ENCODE measurements around the gene ZHX3. TPM values are rescaled to one million over a fixed set of nuclear protein-coding genes. Genes with fewer than 3 reads are reported as not detected.

ZHX3 gene
- total and polyA plus RNA-seq, 2 of the 13 experiments (the other 11 are each of a cell fraction or from before 2014, with no cell fraction given) = 8.4 to 11.7 TPM

DNA sequence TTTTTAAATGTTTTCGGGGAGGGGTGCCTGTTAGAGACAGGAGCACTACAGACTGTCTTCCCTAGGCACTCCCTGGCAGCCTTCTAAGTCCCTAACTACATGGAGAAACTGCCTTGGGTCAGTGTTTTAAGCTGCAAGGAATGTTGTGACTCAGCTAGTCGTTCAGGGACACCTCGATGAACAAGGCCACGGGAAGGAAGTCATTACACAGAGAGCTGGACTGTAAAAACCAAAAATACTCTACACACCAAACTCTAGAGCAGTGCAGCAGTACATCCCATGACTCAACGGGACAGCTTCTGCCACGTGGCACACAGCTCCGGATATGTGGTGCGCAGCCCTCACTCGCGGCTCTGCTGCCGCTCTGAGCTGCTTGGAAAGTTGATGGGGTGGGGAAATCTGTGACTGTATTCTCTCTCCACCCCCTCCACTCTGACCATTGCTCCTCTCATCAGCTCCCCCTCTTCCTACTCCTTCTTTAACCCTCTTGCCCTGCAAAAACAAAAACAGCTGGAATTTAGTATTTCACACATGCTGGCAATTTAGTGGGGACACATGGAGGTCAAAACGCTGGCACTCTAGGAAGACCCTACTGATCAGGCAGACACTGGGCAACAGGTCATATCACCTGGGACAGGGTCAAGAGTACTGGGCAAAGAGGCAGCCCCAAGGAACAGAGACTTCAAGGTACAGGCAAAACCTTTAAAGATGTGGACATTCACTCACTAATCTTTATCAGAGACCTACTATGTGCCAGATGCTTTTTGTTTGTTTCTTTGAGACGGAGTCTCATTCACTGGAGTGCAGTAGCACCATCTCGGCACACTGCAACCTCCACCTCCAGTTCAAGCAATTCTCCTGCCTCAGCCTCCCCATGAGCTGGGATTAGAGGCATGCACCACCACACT is 12.2 kb upstream of the ZHX3 start (continued):
- TF ChIP-seq, protein P1, sequence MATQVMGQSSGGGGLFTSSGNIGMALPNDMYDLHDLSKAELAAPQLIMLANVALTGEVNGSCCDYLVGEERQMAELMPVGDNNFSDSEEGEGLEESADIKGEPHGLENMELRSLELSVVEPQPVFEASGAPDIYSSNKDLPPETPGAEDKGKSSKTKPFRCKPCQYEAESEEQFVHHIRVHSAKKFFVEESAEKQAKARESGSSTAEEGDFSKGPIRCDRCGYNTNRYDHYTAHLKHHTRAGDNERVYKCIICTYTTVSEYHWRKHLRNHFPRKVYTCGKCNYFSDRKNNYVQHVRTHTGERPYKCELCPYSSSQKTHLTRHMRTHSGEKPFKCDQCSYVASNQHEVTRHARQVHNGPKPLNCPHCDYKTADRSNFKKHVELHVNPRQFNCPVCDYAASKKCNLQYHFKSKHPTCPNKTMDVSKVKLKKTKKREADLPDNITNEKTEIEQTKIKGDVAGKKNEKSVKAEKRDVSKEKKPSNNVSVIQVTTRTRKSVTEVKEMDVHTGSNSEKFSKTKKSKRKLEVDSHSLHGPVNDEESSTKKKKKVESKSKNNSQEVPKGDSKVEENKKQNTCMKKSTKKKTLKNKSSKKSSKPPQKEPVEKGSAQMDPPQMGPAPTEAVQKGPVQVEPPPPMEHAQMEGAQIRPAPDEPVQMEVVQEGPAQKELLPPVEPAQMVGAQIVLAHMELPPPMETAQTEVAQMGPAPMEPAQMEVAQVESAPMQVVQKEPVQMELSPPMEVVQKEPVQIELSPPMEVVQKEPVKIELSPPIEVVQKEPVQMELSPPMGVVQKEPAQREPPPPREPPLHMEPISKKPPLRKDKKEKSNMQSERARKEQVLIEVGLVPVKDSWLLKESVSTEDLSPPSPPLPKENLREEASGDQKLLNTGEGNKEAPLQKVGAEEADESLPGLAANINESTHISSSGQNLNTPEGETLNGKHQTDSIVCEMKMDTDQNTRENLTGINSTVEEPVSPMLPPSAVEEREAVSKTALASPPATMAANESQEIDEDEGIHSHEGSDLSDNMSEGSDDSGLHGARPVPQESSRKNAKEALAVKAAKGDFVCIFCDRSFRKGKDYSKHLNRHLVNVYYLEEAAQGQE (IDR thresholded peaks at IDR 0.05; ENCODE audit: borderline replicate concordance in 1 of 2, low read depth in 1 of 2, low read length in 2 of 2) = 0 out of 4 replicates have a peak, but pooled peaks of 1 of the 2 experiments have one; percentile 10
- TF ChIP-seq IRF2 (CRISPR knock-in tag; IDR thresholded peaks at IDR 0.05) (peak; percentile 14; the same call in 1 of the 2 replicates), FIP1L1 (IDR thresholded peaks at IDR 0.05; ENCODE audit: borderline replicate concordance, insufficient read depth, low read depth, low read length) (no peak), ZNF451 (CRISPR knock-in tag; IDR thresholded peaks at IDR 0.05) (0 out of 2 replicates have a peak, but pooled peaks have one; percentile 70), SAFB2 (CRISPR knock-in tag; IDR thresholded peaks at IDR 0.05; ENCODE audit: borderline replicate concordance, low read depth) (0 out of 2 replicates have a peak, but pooled peaks have one; percentile 29), RORA (CRISPR knock-in tag; IDR thresholded peaks at IDR 0.05) (no peak), ZNF547 (CRISPR knock-in tag; IDR thresholded peaks at IDR 0.05) (no peak; the same call in none of the 2 replicates), MXI1 (IDR thresholded peaks at IDR 0.05; ENCODE audit: borderline replicate concordance, low read depth, low read length) (peak; percentile 78; the same call in 1 of the 3 replicates), MXD4 (CRISPR knock-in tag; IDR thresholded peaks at IDR 0.05) (peak; percentile 45), SSRP1 (CRISPR knock-in tag; IDR thresholded peaks at IDR 0.05) (0 out of 2 replicates have a peak, but pooled peaks have one; percentile 28)
- TF ChIP-seq, protein P2, sequence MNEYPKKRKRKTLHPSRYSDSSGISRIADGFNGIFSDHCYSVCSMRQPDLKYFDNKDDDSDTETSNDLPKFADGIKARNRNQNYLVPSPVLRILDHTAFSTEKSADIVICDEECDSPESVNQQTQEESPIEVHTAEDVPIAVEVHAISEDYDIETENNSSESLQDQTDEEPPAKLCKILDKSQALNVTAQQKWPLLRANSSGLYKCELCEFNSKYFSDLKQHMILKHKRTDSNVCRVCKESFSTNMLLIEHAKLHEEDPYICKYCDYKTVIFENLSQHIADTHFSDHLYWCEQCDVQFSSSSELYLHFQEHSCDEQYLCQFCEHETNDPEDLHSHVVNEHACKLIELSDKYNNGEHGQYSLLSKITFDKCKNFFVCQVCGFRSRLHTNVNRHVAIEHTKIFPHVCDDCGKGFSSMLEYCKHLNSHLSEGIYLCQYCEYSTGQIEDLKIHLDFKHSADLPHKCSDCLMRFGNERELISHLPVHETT (CRISPR knock-in tag; conservative IDR thresholded peaks at IDR 0.05) = 0 out of 2 replicates have a peak, but pooled peaks have one; percentile 46
- TF ChIP-seq, protein P3, sequence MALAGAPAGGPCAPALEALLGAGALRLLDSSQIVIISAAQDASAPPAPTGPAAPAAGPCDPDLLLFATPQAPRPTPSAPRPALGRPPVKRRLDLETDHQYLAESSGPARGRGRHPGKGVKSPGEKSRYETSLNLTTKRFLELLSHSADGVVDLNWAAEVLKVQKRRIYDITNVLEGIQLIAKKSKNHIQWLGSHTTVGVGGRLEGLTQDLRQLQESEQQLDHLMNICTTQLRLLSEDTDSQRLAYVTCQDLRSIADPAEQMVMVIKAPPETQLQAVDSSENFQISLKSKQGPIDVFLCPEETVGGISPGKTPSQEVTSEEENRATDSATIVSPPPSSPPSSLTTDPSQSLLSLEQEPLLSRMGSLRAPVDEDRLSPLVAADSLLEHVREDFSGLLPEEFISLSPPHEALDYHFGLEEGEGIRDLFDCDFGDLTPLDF (CRISPR knock-in tag; IDR thresholded peaks at IDR 0.05) = no peak
- TF ChIP-seq, protein P4, sequence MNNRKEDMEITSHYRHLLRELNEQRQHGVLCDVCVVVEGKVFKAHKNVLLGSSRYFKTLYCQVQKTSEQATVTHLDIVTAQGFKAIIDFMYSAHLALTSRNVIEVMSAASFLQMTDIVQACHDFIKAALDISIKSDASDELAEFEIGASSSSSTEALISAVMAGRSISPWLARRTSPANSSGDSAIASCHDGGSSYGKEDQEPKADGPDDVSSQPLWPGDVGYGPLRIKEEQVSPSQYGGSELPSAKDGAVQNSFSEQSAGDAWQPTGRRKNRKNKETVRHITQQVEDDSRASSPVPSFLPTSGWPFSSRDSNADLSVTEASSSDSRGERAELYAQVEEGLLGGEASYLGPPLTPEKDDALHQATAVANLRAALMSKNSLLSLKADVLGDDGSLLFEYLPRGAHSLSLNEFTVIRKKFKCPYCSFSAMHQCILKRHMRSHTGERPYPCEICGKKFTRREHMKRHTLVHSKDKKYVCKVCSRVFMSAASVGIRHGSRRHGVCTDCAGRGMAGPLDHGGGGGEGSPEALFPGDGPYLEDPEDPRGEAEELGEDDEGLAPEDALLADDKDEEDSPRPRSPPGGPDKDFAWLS (CRISPR knock-in tag; IDR thresholded peaks at IDR 0.05; ENCODE audit: borderline replicate concordance) = no peak
- TF ChIP-seq, protein P5, sequence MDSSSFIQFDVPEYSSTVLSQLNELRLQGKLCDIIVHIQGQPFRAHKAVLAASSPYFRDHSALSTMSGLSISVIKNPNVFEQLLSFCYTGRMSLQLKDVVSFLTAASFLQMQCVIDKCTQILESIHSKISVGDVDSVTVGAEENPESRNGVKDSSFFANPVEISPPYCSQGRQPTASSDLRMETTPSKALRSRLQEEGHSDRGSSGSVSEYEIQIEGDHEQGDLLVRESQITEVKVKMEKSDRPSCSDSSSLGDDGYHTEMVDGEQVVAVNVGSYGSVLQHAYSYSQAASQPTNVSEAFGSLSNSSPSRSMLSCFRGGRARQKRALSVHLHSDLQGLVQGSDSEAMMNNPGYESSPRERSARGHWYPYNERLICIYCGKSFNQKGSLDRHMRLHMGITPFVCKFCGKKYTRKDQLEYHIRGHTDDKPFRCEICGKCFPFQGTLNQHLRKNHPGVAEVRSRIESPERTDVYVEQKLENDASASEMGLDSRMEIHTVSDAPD (CRISPR knock-in tag; IDR thresholded peaks at IDR 0.05) = no peak
